Measurements from ENCODE around the gene ASF1A. TPM values are rescaled to one million over a fixed set of nuclear protein-coding genes. Genes with fewer than 3 reads are reported as not detected.
"Not testable (repeated sequence)": the region's sequence is repeated elsewhere in the genome, so short reads cannot be mapped to it uniquely, and the experiment has no call there.

The ASF1A gene
- total RNA-seq, result 23.4 and 24.0 TPM in 2 replicates

DNA sequence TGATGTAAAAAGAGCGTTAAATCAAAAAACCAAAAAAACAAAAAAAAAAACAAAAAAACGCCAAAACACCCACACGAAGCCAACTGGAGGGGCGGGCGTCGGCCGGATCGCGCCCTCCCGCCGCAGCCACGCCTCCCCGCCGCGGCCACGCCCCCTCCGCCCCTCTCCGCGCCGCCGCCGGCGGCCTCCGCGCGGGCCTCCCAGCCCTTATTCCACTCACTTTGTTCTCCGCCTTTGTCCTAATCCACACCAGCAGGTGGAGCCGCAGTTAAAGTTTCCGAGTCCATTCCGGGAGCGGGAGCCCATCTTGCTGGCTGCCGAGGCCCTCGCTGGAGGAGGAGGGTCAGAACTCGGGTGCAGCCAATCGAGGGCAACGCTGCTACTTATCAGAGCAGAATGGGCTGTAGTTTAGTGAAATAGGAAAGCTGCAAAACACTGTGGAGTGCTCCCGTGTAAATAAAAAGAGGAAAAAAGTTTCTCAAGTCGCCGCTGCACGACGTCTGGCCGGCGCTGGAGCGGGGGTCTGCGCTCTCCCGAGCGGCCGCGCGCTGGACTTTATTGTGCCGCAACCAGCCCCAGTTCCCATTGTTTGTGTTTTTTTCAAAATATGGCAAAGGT is at the start of gene ASF1A:
Gene ASF1A, plus strand, starts transcription at position 346 of the 618 bp plus-strand sequence. Its CDS starts 262 bp downstream, at position 608.
- DNase-seq (ENCODE audit: low read depth, low spot score), result peak; percentile 94

DNA sequence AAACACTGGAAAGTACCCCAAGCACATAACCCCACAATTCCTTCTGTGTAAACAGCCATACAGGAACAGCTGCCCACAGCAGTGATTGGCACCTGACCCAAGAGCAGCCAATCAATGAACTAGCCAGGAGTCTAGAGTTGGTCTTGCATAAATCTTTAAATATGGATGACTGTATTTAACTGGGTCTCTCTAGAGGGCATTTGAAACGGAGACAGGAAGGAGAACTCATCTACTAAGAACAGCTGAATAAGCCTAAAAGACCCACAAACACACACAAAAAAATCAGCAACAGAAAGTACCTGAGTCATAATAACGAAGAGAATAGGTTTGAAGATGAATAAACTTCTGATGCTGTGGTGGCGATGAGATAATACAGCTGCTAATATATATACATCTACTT is 49.0 kb upstream of the ASF1A start:
- DNase-seq (ENCODE audit: low read depth, low spot score), result no peak

DNA sequence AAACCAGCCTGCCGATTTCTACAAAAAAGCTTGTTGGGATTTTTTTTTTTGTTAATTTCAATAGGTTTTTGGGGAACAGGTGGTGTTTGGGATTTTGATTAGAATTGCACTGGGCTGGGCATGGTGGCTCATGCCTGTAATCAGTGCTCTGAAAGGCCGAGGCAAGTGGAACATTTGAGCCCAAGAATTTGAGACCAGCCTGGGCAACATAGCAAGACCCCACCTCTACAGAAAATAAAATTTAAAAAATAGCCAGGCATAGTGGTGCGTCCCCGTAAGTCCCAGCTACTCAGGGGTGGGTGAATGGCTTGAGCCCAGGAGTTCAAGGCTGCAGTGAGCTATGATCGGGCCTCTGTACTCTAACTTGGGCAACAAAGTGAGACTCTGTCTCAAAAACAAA is 40.5 kb upstream of the ASF1A start:
- no peak for DNase-seq (ENCODE audit: low read depth, low spot score)

DNA sequence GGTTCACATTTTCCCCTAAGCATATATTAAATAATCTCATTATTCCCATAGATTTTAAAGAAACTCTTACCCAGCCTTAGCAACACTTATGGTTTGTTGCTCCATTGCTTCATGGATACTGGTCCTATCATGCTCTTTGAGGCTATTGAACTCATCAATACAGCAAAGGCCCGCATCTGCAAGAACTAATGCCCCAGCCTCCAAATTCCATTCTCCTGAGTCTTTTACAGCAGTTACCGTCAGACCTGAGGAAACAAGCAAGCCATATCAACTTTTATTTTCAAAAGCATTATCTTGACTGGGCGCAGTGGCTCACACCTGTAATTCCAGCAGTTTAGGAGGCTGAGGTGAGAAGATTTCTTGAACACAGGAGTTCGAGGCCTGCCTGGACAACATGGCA is 37.7 kb upstream of the ASF1A start:
- DNase-seq (ENCODE audit: low read depth, low spot score), result no peak

DNA sequence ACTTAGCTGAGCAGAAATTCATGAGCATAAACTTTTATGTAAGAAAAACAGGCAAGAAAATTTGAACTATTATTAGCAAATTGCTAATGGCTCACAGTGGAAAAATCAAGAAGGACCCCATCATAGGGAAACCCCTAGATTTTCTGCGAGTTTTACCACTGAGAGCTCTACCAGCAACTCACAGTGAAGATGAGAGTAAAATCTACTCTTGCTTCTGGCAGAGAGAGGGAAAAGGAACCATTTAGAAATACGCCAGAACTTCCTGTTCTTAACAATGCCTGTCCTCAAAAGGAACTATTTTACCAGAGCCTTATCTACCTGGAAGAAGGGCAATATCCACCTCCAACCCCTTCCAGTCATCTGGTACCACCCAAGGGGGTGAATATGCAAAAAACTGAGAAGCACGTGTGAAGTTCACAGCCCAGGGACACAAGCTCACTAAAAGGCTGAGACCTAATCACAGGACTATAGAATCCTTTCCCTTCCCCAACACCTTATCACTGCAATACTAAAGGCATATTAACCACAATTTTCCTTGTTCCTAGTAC is 34.4 kb upstream of the ASF1A start:
- no peak for DNase-seq (ENCODE audit: low read depth, low spot score)

DNA sequence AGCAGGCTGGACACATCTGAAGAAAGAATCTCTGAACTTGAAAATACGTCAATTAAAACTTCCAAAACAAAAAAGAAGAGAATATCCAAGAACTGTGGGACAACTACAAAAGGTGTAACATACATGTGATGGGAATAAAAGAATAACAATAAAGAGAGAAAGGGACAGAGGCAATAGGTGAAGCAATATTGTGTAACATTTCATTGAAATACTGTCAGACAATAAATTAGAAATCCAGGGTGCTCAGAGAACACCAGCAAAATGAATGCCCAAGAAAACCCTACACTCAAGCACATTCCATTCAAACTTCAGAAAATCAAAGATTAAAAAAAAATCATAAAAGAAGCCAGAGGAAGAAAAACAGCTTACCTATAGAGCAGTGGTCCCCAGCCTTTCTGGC is 33.6 kb upstream of the ASF1A start:
- no peak for DNase-seq (ENCODE audit: low read depth, low spot score)

DNA sequence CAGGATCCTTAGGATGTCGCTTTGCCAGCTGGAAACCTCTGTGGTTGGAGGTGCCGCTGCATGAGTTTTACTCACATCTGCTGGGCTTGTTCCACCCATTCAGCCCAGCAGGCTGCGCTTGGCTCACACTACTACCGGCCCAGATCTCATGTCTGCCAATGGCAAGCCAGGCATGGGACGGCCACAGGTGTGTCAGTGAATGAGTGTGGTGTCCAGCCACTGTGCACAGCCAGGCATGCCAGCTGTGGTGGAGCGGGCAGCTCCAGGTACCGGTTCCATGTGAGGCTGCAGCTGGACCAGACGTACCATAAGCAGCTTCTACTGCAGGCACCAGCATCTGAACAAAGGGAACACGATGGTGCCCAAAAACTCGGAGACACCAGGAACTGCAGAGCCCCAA is 33.1 kb upstream of the ASF1A start:
- no peak for DNase-seq (ENCODE audit: low read depth, low spot score)

DNA sequence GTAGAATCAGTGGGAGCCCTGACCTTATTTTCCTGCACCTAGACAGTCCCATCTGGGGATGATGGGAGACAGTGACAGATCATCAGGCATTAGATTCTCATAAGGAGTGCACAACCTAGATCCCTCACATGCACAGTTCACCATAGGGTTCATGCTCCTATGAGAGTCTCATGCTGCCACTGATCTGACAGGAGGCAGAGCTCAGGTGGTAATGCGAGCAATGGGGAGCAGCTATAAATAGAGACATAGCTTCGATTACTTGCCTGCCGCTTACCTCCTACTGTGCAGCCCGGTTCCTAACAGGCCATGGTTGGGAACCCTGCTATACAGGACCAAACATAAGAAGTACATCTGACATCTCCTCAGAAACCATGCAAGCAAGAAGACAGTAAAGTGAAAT is 31.5 kb upstream of the ASF1A start:
- no peak for DNase-seq (ENCODE audit: low read depth, low spot score)

DNA sequence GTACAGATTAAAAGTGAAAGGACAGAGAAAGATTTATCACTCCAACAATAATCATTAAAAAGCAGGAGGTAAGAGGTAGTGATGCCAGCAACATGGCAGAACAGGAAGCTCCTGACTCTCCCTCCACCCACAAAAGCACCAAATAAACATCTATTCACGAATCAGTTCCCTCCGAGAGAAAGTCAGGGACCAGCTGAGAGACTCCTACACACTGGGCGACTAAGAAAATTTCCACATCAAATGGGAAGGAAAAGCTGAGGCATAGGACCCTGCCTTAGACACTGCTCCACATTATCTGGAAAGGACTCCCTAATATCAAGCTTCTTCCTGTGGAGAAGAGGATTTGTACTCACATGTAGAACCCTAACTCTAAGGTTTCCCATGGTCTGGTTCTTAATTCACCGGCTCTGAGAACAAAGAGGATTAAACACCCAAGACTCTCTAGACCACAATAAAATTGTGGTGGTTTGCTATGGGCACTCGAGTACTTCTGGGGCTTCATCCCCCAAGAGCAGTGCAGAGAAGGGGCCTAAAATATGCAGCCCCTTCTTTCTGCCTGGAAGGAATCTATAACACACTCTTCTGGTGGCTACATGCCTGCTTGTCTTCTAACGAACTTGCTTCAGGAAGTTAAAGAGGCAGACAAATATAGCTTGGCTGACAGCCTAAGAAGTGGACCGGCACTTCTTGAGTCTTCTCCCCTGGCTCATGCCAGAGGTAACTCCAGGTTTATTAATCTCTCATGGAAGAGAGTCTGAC is 29.4 kb upstream of the ASF1A start:
- no peak for DNase-seq (ENCODE audit: low read depth, low spot score)

DNA sequence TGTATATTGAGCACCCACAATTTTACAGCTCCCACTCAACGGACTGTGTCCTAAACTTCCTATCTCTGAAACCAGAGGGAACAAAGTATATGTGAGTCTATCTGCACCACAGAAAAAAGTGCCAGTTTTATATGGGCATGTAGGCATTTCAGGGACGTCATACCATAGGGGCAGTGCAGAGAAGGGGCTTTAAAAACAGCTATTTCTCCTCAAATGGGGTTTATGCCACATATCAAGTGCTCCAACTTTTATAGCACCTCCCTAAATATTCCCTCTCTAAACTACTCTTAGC is 28.9 kb upstream of the ASF1A start:
- no peak for DNase-seq (ENCODE audit: low read depth, low spot score)

DNA sequence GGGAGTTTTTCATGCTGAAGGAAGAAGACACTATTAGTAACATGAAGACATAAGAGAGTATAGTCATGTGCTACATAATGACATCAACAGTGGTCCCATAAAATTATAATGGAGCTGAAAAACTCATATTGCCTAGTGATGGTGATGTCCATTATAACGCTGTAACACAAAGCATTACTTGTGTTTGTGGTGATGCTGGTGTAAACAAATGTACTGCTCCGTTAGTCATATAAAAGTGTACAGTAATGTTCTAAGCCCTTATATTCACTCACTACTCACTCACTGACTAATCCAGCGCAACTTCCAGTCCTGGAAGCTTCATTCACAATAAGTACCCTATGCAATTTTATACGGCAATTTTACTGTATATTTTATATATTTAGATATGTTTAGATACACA is 26.8 kb upstream of the ASF1A start:
- DNase-seq (ENCODE audit: low read depth, low spot score), result no peak

DNA sequence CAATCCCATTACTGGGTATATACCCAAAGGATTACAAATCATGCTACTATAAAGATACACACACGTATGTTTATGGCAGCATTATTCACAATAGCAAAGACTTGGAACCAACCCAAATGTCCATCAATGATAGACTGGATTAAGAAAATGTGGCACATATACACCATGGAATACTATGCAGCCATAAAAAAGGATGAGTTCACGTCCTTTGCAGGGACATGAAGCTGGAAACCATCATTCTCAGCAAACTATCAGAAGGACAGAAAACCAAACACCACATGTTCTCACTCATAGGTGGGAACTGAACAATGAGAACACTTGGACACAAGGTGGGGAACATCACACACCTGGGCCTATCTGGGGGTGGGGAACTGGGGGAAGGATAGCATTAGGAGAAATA is 25.1 kb upstream of the ASF1A start:
- not testable (repeated sequence) for DNase-seq (ENCODE audit: low read depth, low spot score)

DNA sequence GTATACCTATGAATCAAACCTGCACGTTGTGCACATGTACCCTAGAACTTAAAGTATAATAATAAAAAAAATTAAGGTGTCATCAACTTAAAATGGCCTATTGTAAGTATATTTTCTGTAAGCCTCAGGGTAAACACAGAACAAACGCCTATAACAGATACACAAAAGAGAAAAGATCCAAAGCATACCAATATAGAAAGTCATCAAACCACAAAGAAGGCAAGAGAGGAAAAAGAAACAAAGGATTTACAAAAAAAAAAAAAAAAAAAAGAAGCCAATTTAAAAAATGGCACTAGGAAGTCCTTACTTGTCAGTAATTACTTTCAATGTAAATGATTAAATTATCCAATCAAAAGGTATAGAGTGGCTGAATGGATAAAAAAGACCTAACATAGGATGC is 24.6 kb upstream of the ASF1A start:
- no peak for DNase-seq (ENCODE audit: low read depth, low spot score)

DNA sequence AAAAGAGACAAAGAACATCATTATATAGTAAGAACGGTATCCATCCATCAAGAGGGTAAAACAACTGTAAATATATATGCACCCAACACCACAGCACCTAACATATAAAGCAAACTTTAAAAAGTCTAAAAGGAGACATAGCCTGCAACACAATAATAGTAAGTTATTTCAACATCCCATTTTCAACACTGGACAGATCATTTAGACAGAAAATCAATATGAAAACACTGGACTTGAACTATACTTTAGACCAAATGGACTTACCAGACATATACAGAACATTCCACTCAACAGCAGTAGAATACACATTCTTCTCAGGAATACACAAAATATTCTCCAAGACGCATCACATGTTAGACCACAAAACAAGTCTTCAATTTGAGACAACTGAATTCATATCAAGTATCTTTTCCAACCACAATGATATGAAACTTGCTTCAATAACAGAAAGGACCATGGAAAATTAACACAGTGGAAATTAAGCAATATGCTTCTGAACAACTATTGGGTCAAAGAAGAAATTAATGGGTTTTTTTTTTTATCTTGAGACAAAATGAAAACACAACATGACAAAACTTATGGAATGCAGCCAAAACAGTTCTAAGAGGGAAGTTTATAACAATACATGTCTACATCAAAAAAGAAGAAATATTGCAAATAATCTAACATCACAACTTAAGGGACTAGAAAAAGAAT is 23.9 kb upstream of the ASF1A start:
- DNase-seq (ENCODE audit: low read depth, low spot score), result peak; percentile 59

DNA sequence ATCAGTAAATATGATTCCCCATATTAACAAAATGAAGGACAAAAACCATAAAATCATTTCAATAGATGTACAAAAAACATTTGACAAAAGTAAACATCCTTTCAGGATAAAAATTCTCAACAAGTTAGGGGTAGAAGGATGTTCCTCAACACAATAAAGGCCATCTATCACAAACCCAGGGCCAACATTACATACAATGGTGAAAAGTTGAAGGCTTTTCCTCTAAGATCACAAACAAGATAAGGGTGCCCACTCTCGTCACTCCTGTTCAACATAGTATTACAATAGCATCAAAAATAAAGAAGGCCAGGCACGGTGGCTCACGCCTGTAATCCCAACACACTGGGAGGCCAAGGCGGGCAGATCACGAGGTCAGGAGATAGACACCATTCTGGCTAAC is 22.6 kb upstream of the ASF1A start:
- no peak for DNase-seq (ENCODE audit: low read depth, low spot score)

DNA sequence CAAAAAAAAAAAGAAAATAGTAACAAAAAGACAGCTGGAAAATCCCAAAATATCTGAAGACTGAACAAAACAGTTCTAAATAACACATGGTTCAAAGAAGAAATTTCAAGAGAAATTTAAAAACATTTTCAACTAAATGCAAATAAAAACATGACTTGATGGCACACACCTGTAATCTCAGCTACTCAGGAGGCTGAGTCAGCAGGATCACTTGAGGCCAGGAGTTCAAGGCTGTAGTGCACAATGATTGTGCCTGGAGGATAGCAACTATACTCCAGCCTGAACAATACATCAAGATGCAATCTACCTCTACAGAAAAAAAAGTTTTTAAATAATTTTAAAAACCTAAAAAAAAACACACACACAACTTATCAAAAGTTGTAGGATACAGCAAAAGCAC is 21.6 kb upstream of the ASF1A start:
- DNase-seq (ENCODE audit: low read depth, low spot score), result no peak

DNA sequence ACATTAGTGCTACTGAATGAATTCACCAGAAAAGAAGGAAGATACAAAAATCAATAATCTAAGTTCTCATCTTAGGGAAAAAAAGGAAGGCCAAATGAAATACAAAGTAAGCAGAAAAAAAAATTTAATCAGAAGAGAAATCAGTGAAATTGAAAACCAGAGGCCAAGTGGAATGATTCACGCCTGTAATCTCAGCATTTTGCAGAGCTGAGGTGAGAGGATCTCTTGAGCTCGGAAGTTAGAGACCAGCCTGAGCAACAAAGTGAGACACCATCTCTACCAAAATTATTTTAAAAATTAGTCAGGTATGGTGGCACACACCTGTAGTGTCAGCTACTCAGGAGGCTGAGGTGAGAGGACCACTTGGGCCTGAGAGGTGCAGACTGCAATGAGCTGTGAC is 21.2 kb upstream of the ASF1A start:
- no peak for DNase-seq (ENCODE audit: low read depth, low spot score)

DNA sequence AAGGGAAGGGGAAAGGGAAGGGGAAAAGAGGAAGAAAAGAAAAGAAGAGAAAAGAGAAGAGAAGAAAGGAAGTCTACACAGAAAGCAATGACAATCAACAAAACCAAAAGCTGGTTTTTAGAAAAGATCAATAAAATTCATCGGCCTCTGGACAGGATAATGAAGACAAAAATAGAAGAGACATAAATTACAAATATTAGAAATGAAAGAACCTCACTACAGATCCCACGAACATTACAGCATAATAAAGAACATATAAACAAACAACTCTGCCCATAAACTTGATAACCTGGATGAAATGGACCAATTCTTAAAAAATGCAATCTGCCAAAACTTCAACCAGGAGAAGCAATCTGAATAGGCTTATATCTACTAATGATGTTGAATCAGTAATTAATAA is 20.7 kb upstream of the ASF1A start:
- DNase-seq (ENCODE audit: low read depth, low spot score), result no peak

DNA sequence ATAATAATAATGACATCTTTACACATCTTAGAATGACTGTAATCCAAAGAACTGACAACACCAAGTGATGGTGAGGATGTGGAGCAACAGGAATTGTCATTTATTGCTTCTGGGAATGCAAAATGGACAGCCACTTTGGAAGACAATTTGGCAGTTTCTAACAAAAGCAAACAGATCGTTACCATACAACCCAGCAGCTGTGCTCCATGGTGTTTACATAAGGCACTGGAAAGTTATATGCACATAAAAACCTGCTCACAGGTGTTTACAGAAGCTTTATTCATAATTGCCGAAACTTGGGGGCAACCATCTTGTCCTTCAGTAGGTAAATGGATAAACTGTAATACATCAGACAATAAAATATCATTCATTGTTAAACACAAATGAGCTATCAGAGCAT is 18.3 kb upstream of the ASF1A start:
- no peak for DNase-seq (ENCODE audit: low read depth, low spot score)

DNA sequence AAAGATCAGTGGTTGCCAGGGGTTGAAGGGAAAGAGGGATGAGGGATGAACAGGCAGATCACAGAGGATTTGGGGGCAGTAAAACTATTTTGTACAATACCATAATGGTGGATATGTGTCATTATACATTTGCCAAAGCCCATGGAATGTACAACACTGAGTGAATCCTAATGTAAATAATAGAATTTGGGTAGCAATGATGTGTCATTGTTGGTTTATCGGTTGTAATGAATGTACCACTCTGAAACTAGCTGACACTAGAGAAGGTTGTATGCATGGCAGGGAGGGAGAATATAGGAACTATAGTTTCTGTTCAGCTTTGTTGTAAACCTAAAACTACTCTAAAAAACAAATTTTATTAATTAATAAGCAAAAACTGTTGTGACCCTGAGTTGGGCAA is 17.8 kb upstream of the ASF1A start:
- DNase-seq (ENCODE audit: low read depth, low spot score), result no peak

DNA sequence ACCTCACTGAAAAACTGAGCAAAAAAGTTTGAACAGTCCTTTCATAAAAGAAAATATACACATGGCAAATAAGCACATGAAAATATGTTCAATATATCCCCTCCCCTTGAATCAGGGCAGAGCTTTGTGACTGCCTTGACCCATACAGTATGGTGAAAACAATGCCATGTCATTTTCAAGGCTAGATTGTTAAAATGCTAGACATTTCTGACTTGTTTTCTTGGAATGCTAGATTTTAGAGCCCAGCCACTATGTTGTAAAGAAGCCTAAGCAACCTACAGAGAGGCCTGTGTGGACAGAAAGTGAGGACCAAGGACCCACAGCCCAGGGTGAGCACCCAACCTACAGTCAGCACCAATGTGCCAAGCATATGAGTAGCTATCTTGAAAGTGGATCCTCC is 17.1 kb upstream of the ASF1A start:
- no peak for DNase-seq (ENCODE audit: low read depth, low spot score)

DNA sequence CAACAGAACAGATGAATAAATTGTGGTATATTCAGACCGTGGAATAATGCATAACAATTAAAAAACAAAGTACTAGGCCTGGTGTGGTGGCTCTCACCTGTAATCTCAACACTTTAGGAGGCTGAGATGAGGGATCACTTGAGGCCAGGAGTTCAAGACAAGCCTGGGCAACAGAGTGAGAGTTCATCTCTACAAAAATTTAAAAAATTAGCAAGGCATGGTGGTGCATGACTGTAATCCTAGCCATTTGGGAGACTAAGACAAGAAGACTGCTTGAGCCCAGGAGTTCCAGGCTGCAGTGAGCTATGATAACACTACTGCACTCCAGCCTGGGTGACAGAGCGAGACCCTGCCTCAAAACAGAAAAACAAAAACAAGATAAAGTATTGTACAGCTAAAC is 16.1 kb upstream of the ASF1A start:
- DNase-seq (ENCODE audit: low read depth, low spot score), result no peak
